ENCODE data around the gene TAMM41.

DNA sequence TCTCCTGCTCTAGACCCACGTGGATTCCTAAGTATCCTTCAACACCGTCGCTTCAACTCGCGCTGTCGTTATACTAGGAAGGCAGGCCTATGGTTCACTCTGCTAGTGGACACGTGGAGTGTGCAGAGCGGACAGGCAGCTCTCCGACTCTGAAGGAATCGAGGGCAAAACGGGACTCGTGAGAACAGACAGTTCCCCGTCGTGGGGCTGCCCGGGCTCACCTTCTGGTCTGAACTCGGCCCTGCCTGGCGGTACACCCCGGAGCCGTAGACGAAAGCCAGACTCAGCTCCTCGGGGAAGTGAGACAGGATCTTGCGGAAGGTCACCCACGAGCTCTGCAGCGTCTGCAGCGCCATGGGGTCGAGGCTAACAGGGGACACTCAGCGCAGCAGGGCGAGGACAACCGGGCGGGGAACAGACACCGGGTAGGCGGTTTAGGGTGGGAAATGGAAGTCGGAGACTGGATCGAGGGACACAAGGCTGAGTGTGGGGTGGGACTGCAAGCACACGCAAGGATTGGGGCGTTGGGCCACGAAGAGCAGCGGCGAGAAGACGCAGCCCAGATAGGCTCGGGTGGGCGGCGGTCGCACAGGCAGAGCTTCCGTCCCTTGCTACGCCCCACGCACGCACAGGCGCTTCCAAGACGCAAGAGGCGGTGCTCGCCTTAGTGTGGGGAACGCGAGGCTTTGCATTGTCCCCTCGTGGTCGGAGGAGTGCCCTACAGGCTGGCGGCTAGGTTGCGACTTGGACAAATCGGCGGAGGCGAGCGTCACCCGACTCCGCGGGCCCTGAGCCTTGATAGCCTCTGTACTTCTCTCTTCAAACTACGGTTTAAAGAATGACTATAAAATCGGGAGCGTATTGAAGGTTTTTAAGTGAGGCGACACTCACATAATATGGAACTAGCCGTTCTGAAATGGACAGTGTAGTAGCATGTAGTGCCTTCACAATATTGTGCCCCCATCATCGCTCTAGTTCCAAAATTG lies at the start of gene TAMM41:
- TF ChIP-seq SUZ12 (IDR thresholded peaks at IDR 0.05; ENCODE audit: extremely low read depth, insufficient read depth, insufficient read length): no peak
- no peak for TF ChIP-seq YY1 (IDR thresholded peaks at IDR 0.05; ENCODE audit: insufficient read depth, insufficient read length)
